HG03439 (cell line): Measurements from ENCODE around the gene MOGAT2.
A peak's percentile ranks its signal among the peaks of the same experiment; 100 is the strongest.
"Not testable (repeated sequence)": the region's sequence is repeated elsewhere in the genome, so short reads cannot be mapped to it uniquely, and the experiment has no call there.

Source experiments
- ATAC-seq: cut with Tn5 transposase; IDR thresholded peaks from one replicate; pipeline ENCODE4 v1.9.1; 2021; ENCODE audit warnings: mild to moderate bottlenecking, moderate library complexity; ENCODE audit not compliant: unreplicated experiment

MOGAT2 gene

DNA sequence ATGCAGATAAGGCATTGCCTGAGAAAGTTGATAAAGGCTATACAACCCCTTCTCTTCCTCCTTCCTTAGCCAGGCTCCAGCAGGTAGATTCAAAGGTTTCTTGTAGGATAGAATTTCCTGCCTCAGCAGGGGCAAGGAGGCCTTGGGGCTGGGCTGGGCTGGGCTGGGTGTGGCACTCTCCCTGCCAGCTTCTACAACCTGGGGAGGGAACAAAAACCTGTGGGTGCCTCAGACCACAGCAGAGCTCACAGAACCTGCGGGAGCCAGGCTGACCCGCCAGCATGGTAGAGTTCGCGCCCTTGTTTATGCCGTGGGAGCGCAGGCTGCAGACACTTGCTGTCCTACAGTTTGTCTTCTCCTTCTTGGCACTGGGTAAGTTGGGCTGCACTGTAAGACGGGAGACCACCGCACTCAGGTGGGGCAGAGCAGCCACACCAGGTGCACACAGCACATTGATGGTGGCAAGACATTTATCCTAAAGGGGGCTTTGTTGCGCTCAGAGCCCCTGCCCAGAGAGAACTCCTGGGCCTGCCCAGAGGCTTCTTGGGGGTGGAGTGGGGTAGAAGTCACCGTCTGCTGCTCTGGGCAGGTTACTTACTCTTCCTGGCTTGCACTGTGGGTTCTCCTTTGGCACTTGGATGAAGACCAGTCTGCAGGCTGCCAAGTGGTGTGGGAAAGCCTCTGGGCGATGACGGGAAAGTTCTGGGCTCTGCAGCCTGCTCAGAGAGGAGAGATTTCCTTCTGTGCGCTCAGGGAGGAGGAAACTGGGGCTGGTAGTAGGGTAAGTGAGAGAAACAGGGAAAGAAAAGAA lies at the start of gene MOGAT2:
TSS of gene MOGAT2 (plus strand) at position 231 of the 811 bp plus-strand sequence. CDS start at position 282, 51 bp downstream.
- no peak for ATAC-seq

DNA sequence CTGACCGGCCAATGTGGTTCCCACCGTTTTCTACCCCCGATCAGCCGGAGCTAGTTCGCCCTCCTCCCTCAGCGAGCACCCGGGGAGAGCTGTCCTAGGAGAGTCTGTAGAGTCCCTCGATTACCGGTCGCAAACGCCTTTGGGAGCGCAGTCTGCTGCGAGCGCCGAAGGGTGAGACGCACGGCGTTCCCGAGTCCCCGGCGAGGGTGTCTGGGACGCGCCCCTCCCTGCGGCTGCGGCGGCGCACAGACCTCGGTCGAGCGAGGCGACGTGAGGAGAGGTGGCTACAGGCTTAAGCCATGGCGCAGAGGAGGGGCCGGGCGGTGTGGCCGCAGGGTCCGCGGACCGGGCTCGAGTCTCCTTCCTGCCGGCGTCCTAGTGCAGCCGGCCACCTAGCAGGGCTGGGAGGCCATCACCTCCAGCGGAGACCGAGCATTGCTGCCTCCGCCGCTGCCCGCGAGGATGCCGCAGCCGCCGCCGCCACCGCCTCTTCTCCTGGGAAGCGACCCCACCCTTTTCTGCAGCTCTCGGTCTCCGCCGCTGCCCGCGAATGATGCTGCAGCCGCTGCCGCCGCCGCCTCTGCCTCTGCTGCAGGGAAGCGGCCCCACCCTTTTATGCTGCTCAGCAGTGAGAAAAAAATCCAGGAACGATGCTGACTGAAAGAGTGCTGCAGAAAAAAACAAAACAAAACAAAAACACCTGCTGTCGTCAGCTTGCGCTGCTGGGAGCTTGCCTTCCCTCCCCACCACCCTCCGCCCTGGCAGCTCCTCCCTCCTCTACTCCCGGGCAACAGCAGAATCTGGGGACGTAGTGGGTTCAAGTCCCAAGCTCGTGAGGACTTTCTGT lies 49.0 kb upstream of the MOGAT2 start, which contains the start of gene MAP6:
TSS of gene MAP6 (minus strand) at position 588 of the 847 bp plus-strand sequence. CDS start 669 bp downstream, outside the sequence.
- ATAC-seq, result no peak

DNA sequence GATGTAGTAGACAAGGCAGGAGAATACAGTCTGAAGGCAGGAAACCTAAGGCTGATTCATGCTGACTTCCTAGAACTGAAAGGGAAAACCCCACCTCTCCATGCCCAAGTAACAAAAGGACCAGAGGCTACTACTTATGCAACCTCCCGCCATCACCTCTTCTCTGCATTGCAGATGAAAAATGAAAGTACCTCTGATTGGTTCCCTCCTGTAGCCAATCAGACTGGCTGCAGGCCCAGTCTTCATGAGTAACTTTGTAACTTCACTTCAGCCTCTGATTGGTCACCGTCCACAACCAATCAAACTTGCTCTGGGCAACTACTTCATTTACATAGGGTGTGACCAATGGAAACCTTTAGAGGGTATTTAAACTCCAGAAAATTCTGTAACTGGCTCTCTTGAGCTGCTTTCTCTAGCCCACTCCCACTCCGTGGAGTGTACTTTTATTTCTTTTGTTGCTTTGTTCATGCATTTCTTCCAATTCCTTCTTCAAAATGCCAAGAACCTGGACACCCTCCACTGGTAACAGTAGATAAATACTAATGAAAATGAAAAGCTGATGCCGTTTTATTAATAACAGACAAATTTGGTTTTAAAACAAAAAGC lies 43.6 kb upstream of the MOGAT2 start:
- ATAC-seq, result no peak

GRCh38 chr11:75677275-75677674 lies 40.4 kb upstream of the MOGAT2 start:
- no peak for ATAC-seq

GRCh38 chr11:75677909-75678308 lies 39.7 kb upstream of the MOGAT2 start:
- no peak for ATAC-seq

DNA sequence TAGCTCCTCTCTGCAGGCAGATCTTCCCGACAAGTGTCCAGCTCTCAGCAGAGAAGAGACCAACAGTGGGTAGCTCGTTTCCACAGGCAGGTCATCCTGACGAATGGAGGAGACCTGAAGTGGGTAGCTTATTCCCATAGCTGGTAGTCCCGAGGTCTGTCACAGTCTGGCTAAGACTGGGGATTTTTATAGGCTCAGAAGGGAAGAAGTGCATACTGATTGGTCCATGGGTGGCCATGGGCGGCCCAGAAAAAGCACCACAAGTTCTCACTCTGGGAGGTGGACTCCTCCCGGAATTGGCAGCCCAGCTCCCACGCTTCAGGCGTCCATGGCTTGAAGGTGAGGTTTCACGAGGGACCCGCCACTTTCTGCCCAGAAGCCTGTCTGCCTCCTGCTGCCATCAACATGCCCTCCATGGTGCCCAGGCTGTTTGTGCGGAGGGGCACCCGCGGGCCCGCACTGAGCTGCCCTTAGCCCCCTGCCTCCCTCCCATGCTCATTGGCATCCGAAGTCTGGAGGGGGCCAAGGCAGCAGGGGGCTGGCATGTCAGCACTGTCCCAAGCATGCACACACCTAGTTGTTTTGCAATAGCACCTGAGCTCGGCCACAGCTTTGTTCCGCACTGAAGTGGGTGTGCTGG lies 38.9 kb upstream of the MOGAT2 start:
- ATAC-seq, result no peak

DNA sequence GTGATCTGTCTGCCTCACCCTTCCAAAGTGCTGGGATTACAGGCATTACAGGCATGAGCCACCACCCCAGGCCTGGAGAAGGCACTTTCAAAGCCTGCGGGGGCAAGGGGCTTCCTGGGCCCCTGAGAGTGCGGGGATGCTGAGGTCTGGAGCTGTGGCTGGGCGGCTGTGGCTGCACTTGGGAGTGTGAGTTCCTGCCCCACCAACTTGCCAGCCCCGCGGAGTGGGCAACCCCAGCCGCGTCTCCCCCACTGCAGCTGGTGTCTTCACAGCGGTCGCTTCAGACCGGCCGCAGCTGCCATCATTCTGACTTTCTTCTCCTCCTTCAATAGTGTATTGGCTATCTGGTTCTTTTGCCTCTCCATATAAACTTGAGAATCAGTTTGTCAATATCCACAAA lies 38.1 kb upstream of the MOGAT2 start:
- ATAC-seq, result no peak

DNA sequence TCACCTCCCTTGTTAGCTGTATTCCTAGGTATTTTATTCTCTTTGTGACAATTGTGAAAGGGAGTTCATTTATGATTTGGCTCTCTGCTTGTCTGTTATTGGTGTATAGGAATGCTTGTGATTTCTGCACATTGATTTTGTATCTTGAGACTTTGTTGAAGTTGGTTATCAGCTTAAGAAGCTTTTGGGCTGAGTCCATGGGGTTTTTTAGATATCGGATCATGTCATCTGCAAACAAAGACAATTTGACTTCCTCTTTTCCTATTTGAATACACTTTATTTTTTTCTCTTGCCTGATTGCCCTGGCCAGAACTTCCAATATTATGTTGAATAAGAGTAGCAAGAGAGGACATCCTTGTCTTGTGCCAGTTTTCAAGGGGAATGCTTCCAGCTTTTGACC lies 33.8 kb upstream of the MOGAT2 start:
- not testable (repeated sequence) for ATAC-seq

- ATAC-seq, result peak; percentile 68
These were observed 27.6 kb upstream of the MOGAT2 start for GRCh38 chr11:75689863-75690609.

DNA sequence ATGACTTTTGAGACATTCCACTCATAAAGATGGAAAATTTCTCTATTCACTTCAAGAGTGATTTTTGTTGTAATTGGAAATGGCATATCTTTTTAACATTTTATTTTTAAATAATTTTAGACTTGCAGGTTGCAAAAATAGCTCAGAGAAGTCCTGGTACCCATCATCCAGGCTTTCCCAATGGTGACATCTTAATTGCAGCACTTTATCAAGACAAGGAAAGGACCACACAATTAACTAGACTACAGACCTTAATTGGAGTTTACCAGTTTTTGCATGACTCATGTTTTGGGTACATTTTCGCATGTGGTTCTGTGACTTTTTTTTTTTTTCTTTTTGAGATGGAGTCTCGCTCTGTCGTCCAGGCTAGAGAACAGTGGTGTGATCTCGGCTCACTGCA lies 25.8 kb upstream of the MOGAT2 start:
- ATAC-seq, result no peak

GRCh38 chr11:75697906-75698581 lies 19.6 kb upstream of the MOGAT2 start:
- no peak for ATAC-seq

GRCh38 chr11:75700940-75701339 lies 16.7 kb upstream of the MOGAT2 start:
- ATAC-seq, result no peak

GRCh38 chr11:75703695-75704237 lies 13.9 kb upstream of the MOGAT2 start:
- ATAC-seq, result no peak

GRCh38 chr11:75705541-75705940 lies 12.1 kb upstream of the MOGAT2 start:
- ATAC-seq, result no peak

- no peak for ATAC-seq
These were observed 11.3 kb upstream of the MOGAT2 start for GRCh38 chr11:75706260-75706729.

GRCh38 chr11:75714211-75714610 lies 3.4 kb upstream of the MOGAT2 start:
- no peak for ATAC-seq

DNA sequence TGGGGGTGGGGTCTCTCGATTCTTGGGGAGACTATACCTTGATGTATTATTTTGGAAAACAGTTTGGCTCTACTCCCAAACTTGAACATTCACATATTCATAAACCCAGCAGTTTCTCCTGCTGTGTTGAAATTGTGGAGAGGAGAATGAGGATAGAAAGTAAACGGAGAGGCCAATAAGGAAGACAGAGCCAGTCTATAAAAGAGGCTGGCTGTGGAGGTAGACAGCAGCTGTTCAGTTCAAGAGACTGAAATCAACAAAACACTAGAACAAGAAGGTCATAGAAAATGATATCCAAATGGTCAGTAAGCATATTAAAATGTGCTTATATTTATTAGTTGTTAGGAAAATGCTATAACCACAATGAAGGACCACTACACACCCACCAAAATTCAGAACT lies 1.9 kb upstream of the MOGAT2 start:
- no peak for ATAC-seq

DNA sequence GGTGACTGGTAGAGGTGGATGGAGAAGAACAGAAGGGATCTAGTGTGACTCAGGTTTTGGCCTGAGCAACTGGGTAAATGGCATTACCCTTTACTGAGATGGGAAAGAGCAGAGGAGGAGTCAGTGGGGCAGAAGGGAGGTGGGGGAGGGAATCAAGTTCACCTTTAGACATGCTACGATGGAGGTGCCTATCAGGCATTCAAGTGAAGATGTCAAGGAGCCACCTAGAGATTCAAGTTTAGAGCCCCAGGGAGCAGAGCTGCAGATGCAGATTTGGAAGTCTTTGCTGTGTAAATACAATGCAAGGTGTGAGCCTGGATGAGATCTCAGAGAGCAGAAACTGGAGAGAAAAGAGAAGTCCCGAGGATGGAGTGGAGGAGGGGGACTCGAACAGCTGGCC lies 979 bp upstream of the MOGAT2 start:
- ATAC-seq, result no peak
